ENCODE measurements around the gene FGD3.

DNA sequence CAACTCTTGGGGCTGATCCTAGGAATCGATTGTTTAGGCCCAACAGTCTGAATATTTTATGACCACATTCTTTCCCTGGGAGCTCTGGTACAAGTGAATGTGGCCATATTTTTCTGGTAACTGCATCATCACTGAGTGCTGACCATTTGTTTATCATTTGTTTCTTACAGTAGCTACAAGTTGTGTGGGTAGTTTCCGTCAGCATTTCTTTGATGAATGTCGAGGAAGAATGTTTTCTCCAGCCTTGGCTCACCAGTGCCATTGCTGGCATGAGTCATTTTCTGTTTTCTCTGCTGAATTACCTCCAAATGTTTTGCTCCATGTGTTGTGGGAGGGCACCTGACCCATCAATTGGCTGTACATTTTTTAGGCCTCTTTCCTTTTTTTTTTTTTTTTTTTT is 134.6 kb downstream of the FGD3 start:
- TF ChIP-seq, protein P1, sequence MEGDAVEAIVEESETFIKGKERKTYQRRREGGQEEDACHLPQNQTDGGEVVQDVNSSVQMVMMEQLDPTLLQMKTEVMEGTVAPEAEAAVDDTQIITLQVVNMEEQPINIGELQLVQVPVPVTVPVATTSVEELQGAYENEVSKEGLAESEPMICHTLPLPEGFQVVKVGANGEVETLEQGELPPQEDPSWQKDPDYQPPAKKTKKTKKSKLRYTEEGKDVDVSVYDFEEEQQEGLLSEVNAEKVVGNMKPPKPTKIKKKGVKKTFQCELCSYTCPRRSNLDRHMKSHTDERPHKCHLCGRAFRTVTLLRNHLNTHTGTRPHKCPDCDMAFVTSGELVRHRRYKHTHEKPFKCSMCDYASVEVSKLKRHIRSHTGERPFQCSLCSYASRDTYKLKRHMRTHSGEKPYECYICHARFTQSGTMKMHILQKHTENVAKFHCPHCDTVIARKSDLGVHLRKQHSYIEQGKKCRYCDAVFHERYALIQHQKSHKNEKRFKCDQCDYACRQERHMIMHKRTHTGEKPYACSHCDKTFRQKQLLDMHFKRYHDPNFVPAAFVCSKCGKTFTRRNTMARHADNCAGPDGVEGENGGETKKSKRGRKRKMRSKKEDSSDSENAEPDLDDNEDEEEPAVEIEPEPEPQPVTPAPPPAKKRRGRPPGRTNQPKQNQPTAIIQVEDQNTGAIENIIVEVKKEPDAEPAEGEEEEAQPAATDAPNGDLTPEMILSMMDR (conservative IDR thresholded peaks at IDR 0.05), result no peak
- no peak for TF ChIP-seq EZH2 (IDR thresholded peaks at IDR 0.05; ENCODE audit: low read depth)
